Fibroblast of lung (primary cell): ENCODE results near the gene BAIAP3. TPM values are rescaled to one million over a fixed set of nuclear protein-coding genes. Genes with fewer than 3 reads are reported as not detected.

Source experiments
- DNase-seq, 2 donors: peaks; one replicate each; pipeline versions ENCODE4 v3.0.0 to v3.0.0-alpha.2; 2010; ENCODE audit warnings: low read depth in 2 of 2
- H2AFZ ChIP-seq: 2 replicates; pipeline ENCODE4 v1.5.1; 2012; ENCODE audit warnings: low read length, control low read depth, inconsistent platforms
- H3K27ac ChIP-seq: 2 replicates; pipeline ENCODE4 v1.5.1; 2011; ENCODE audit warnings: low read length, control low read depth; ENCODE audit not compliant: insufficient read depth
- H3K27me3 ChIP-seq: 2 replicates; pipeline ENCODE4 v1.5.1; 2011; ENCODE audit warnings: mild to moderate bottlenecking, low read length; ENCODE audit not compliant: control insufficient read depth, insufficient read depth
- H3K36me3 ChIP-seq: 2 replicates; pipeline ENCODE4 v1.5.1; 2011; ENCODE audit warnings: low read length; ENCODE audit not compliant: control insufficient read depth, insufficient read depth
- H3K4me1 ChIP-seq: 2 replicates; pipeline ENCODE4 v1.5.1; 2011; ENCODE audit warnings: low read length; ENCODE audit not compliant: control insufficient read depth, insufficient read depth; ENCODE audit errors: extremely low read depth
- H3K4me2 ChIP-seq: 2 replicates; pipeline ENCODE4 v1.5.1; 2011; ENCODE audit warnings: low read length, control low read depth; ENCODE audit not compliant: insufficient read depth; ENCODE audit errors: extremely low read depth
- H3K4me3 ChIP-seq, 4 experiments: fragments of 200-600 bp in 1 of 4; sonication (generic) in 1 of 4; replicated peaks in 1 of 4; 2 replicates each; pipeline ENCODE4 v1.5.1; 2011 to 2016; ENCODE audit warnings: low read length in 4 of 4, low read depth in 3 of 4, mild to moderate bottlenecking in 3 of 4, control low read depth in 2 of 4, inconsistent platforms in 1 of 4, mixed read lengths in 1 of 4; ENCODE audit not compliant: insufficient read depth in 1 of 4; ENCODE audit errors: control extremely low read depth in 1 of 4
- H3K79me2 ChIP-seq: 2 replicates; pipeline ENCODE4 v1.5.1; 2012; ENCODE audit warnings: mild to moderate bottlenecking, low read length, inconsistent platforms; ENCODE audit not compliant: control insufficient read depth, insufficient read depth
- H3K9ac ChIP-seq: 2 replicates; pipeline ENCODE4 v1.5.1; 2011; ENCODE audit warnings: mild to moderate bottlenecking, low read length, control low read depth; ENCODE audit not compliant: insufficient read depth
- H3K9me3 ChIP-seq: 2 replicates; pipeline ENCODE4 v1.5.1; 2012; ENCODE audit warnings: low read depth, low read length; ENCODE audit not compliant: control insufficient read depth, insufficient read depth
- H4K20me1 ChIP-seq: 2 replicates; pipeline ENCODE4 v1.5.1; 2011; ENCODE audit warnings: low read length; ENCODE audit not compliant: control insufficient read depth, insufficient read depth; ENCODE audit errors: extremely low read depth
- EZH2 ChIP-seq: IDR thresholded peaks from 2 replicates; pipeline ENCODE4 v1.5.1; 2012; ENCODE audit warnings: low read length, control low read depth, mild to moderate bottlenecking; ENCODE audit errors: missing control alignments
- polyA plus RNA-seq, 2 donors: library from polyadenylated mRNA; depleted of rRNA in 1 of 2; stranded (reverse) in 1 of 2; unstranded in 1 of 2; fragments of >200 nt; gene quantifications; 2 replicates each; pipeline ENCODE4 v1.2.1, GENCODE V29; 2011 to 2012; ENCODE audit warnings: missing spikeins in 1 of 2
- total RNA-seq: library from RNA; depleted of rRNA; stranded (reverse); fragments of >200 nt; gene quantifications from 2 replicates; pipeline ENCODE4 v1.2.1, GENCODE V29; 2014
- TF ChIP-seq, protein P1 (sequence below), 2 donors: IDR thresholded peaks in 1 of 2; conservative IDR thresholded peaks in 1 of 2; 1 replicate in 1 of 2; 2 replicates in 1 of 2; pipeline ENCODE4 v1.5.1; 2011 to 2012; ENCODE audit warnings: low read length in 2 of 2, control low read depth in 1 of 2, inconsistent platforms in 1 of 2, low read depth in 1 of 2, mild to moderate bottlenecking in 1 of 2

Gene BAIAP3
- total and polyA plus RNA-seq, 2 donors (not counting 1 experiment from before 2014, with no cell fraction given), result 0.22 to 0.83 TPM

DNA sequence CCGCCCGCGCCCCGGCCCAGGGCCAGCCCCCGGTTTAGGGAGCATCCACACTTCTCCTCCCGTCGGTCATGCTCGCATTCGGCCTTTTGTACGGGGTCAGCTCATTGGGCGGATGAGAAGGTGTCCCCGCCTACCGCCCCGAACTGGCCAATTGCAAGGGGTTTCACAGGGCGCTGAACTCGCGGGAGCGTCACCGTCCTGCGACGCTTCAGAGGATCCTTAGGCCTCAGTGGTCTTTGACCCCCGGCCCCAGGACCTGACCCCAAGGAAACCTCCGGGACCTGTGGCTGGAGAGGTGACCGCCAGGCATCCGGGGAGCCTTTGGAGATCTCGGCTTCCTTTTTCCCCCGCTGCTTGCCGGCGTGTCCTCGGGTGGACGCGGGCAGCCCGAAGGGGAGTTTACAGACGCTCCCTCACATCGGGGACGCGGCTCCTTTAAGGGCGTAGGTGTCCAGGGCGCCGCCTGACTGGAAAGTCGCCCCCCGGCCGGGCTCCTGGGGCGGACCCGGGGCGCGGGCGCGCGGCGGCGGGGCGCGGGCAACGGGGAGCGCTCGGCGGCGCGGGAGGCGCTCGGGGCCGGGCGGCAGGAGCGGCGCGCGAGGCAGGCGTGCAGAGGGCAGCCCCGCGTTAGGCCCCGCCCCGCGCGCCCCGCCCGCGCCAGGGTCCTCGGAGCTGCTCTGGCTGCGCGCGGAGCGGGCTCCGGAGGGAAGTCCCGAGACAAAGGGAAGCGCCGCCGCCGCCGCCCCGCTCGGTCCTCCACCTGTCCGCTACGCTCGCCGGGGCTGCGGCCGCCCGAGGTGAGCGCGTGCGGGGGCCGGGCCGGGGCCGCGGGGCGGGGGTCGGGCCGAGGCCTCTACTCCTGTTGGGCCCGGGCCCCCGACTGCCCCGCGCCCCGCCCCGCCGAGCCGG, 24.2 kb upstream of the BAIAP3 start, which contains the start of gene UBE2I:
Gene UBE2I (plus strand): TSS at position 660 of the 909 bp plus-strand sequence. CDS start 4,395 bp downstream, outside the sequence.
- peak within 1 kb of the TSS; percentile 66 to 96 (median 90) for H3K4me3 ChIP-seq
- H3K27ac ChIP-seq, result peak within 1 kb of the TSS; percentile 100
- H3K27me3 ChIP-seq, result no peaks in the 10 kb centered on the region
- H3K36me3 ChIP-seq, result peaks cover 10% of the 10 kb centered on the region
- peak within 1 kb of the TSS; percentile 97 for H2AFZ ChIP-seq
- peak within 1 kb of the TSS; percentile 79 for H3K4me2 ChIP-seq
- TF ChIP-seq EZH2, result no peak
- no peaks in the 10 kb centered on the region for H3K9me3 ChIP-seq
- H3K4me1 ChIP-seq, result peaks cover 10% of the 10 kb centered on the region
- peak; percentile 99 for DNase-seq
- H3K79me2 ChIP-seq, result peaks cover 44% of the 10 kb centered on the region
- H4K20me1 ChIP-seq, result peaks cover 3% of the 10 kb centered on the region
- peak within 1 kb of the TSS; percentile 100 for H3K9ac ChIP-seq

DNA sequence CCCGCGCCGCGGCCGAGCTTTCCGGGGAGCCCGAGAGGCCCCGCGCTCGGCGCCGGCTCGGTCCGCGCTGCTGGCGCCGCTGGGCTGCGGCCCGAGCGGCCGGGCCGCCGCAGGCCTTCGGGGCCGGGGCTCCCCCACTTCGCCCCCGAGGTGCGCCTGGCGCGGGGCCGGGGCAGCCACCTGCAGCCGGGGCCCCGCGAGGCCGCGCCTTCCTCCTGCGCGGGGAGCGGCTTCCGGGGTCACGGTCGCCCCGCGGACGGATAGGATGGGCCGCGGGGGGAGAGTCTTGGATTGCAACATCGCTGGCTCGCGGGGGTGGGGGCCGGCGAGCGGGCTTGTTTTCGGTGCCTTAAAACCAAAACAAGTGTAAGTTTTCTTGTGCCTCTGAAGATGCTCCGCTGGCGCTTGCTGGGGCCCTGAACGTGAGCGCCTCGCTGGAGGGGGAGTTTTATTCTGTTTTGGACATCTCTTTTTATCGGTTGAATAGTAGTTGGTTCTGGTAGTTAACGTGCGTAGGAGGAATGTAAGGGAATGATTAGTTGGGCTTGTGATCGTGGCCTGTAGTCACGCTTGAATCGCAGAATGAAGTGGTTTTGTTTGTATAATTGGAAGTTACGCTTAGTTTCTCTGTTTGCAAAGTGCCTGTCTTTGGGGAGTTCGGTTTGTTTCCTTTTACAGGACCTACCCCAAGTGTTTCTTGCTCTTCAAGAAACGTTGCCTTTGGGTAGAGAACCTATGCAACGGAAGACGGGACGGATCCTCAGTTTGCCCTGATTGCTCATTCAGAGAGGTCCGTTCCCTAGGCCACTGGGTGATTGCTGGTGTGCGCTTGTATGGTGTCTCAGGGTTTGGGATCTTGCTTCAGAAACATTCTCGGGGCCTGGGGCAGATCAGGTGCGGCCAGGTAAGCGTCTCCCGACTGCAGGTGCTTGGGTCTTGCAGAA, 23.3 kb upstream of the BAIAP3 start:
- Histone ChIP-seq H3K4me3 (peak overlapping the region; percentile 66 to 96 (median 90)), H3K27ac (peak overlapping the region; percentile 63), H3K4me2 (peak overlapping the region; percentile 73), H3K9ac (peak overlapping the region; percentile 100), H3K4me1 (peaks cover 10% of the 10 kb centered on the region), H4K20me1 (peaks cover 3% of the 10 kb centered on the region), H3K79me2 (peaks cover 53% of the 10 kb centered on the region), H3K9me3 (no peaks in the 10 kb centered on the region), H2AFZ (no peak overlapping the region), H3K27me3 (no peaks in the 10 kb centered on the region), H3K36me3 (peaks cover 17% of the 10 kb centered on the region)
- DNase-seq, result peak; percentile 47 to 54
- TF ChIP-seq, protein P1, sequence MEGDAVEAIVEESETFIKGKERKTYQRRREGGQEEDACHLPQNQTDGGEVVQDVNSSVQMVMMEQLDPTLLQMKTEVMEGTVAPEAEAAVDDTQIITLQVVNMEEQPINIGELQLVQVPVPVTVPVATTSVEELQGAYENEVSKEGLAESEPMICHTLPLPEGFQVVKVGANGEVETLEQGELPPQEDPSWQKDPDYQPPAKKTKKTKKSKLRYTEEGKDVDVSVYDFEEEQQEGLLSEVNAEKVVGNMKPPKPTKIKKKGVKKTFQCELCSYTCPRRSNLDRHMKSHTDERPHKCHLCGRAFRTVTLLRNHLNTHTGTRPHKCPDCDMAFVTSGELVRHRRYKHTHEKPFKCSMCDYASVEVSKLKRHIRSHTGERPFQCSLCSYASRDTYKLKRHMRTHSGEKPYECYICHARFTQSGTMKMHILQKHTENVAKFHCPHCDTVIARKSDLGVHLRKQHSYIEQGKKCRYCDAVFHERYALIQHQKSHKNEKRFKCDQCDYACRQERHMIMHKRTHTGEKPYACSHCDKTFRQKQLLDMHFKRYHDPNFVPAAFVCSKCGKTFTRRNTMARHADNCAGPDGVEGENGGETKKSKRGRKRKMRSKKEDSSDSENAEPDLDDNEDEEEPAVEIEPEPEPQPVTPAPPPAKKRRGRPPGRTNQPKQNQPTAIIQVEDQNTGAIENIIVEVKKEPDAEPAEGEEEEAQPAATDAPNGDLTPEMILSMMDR (conservative IDR thresholded peaks at IDR 0.05 in 1 of 2, IDR thresholded peaks at IDR 0.05 in 1 of 2; ENCODE audit: low read depth in 1 of 2, low read length in 2 of 2), result no peak
- TF ChIP-seq EZH2, result no peak

DNA sequence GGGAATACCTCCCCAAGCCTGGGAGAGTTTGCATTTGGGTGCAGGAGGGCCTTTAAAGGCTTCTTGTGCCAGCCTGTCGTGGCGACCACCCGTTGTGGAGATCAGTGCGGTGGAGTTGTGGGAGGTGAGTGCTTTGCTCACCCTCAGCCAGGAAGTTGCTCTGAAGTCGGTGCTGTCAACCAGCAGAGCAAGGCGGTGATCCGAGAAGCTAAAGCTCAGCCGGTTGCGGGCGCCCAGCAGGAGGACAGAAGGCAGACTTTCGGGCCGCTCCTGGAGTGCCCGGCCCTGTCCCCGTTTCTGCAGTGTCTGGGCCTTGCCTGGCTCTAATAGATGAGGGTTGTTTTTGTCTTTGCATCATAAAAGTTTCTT, 22.6 kb upstream of the BAIAP3 start:
- H2AFZ ChIP-seq, result no peak overlapping the region
- peaks cover 21% of the 10 kb centered on the region for H3K36me3 ChIP-seq
- peaks cover 3% of the 10 kb centered on the region for H4K20me1 ChIP-seq
- no peak for TF ChIP-seq EZH2
- TF ChIP-seq, protein P1 (conservative IDR thresholded peaks at IDR 0.05 in 1 of 2, IDR thresholded peaks at IDR 0.05 in 1 of 2; ENCODE audit: low read depth in 1 of 2, low read length in 2 of 2), result no peak
- H3K9me3 ChIP-seq, result no peaks in the 10 kb centered on the region
- peak overlapping the region; percentile 100 for H3K9ac ChIP-seq
- no peak for DNase-seq
- H3K4me1 ChIP-seq, result peaks cover 10% of the 10 kb centered on the region
- H3K27me3 ChIP-seq, result no peaks in the 10 kb centered on the region
- peaks cover 60% of the 10 kb centered on the region for H3K79me2 ChIP-seq
- H3K4me3 ChIP-seq, result peak overlapping the region; percentile 66 to 96 (median 90)
- peak overlapping the region; percentile 73 for H3K4me2 ChIP-seq
- peak overlapping the region; percentile 63 for H3K27ac ChIP-seq
